ENCODE measurements around the gene NR5A2.
A peak's percentile ranks its signal among the peaks of the same experiment; 100 is the strongest.

Gene NR5A2

GRCh38 chr1:200075522-200075921 lies 48.0 kb downstream of the NR5A2 start:
- DNase-seq = no peak

DNA sequence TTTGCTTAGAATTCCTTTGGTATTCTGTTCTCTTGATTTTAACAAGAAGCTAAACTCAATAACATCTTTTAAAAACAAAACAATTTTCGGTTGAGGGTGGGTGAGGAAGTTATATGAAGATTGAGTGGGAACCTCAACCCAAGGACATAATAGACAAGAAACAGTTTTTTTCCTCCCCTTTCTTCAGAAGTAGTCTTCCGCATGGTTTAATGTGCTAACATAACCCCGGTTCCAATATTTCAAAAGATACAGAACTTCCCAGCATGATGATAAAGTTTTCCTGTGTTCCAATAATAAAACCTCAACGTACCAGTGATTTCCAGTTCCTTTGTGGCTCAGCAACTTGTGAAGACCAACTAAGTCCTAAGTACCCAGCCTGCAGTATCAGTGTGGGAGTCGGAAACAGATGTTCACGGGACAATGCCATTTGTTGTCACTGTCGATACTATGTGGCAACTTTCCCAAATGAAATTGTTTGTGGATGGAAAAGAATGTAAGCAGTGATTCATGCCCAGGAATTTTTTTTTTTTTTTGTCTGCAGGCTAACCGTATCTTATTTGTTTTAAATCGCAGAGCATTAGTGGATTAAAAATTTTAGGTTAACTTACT lies 48.5 kb downstream of the NR5A2 start:
- DNase-seq = no peak

DNA sequence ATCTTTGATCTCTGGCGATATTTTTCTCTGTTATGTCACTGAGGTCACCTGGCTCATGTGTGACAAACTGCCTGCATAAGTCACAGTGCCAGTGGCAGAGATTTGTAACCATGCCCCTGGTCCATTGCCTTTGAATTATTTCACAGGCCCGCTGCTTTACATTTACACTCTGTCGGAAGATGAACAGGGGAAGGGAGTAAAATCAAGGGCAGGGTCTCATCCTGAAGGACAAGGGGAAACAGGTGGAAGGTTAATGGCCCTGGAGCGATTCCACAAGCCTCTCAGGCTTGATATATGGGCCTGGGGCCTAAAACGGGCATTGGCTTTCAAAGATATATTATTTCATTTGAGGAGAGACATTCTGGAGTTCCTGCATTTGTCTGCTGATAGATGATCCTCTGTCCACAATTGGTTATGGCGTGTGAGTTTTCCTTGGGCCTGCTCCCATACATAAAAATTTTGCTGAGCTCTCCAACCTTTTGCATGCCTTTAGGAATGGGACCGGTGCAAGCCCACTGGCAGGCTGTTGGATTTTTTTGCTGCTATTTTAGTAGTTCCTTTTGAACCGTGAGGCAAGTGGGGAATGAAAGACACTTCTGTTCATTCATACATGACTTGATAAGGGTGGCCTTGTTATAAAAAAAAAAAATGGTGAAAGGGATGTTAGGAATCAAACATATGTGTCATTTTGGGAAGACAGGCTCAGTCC lies 51.9 kb downstream of the NR5A2 start:
- DNase-seq = no peak

DNA sequence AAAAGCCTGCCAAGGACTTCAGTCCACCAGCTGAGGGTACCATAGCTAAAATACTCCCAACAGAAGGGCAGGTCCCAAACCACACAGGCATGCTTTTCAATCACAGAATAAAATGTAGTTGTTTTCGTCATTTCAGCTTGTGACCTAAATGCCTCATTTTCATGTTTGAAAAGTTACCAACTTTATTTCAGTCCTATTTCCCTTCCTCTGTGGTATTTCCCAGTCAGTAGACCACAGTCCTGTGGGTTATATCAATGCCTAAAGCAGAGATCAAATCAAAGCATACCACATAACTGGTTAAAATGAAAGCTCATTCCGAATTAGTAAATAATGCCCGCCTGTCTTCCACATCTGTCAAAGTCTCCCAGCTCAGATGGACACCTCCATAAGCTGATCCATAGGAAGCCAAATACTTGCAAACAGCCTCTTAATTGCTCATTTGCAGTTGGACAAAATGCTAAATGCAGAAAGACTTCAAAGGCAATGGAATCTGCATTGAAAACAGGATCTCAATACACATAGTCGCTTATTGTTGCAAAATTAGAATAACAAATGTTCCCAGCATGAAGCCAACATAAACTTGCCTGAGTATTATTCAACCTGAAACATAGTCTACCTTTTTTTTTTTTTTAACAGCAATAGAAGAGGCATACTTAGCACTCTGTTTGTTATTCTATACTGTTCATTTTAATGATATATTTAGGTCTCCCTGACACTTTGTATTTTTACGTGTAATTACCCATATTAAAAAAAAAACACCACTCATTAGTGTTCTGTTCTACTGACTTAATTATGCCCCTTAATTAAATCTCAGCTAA lies 53.9 kb downstream of the NR5A2 start:
- no peak for DNase-seq

GRCh38 chr1:200081969-200082245 lies 54.4 kb downstream of the NR5A2 start:
- no peak for DNase-seq

DNA sequence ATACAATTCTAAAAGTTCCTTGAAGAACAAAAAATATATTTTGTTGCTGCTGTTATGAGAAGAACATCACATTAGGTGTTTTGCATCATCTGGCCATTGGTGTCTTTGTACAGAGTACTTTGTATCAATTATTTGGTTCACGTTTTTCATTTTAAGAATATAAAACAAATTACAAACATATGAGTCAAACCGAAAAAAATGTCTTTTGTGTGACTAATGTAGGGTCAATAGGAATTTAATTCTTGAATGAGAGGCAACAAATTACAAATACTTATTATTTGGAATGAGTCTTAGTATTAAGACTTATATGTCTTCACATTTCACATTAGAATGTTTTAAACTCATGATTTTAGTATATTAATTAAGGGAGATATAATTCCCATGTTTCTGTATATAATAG lies 54.8 kb downstream of the NR5A2 start:
- no peak for DNase-seq

- no peak for DNase-seq
Observed at GRCh38 chr1:200090252-200091159, 63.0 kb downstream of the NR5A2 start.

DNA sequence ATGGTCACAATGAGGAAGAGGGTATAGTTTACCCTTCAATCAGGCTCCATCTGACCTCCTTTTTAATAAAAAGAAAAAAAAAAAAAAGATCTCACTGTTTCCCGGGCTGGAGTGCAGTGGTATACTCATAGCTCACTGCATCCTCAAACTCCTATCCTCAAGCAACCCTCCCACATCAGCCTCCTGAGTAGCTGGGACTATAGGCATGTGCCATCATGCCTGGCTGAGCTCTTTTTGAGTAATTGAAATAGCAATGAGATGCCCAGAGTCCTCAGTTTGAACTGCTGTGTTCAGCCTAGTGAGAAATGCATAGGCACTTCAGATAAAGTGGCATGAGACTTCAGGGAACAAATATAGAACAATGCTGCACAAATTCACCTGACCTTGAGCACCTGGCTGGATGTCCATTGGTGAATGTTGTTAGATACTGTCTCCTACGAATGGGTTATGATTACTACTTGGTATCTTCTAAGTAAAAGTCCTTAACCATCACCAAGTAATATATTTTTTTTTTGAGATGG lies 67.6 kb downstream of the NR5A2 start:
- DNase-seq = no peak

GRCh38 chr1:200096774-200097173 lies 69.3 kb downstream of the NR5A2 start:
- no peak for DNase-seq

- no peak for DNase-seq
Observed at GRCh38 chr1:200099040-200099439, 71.5 kb downstream of the NR5A2 start.

DNA sequence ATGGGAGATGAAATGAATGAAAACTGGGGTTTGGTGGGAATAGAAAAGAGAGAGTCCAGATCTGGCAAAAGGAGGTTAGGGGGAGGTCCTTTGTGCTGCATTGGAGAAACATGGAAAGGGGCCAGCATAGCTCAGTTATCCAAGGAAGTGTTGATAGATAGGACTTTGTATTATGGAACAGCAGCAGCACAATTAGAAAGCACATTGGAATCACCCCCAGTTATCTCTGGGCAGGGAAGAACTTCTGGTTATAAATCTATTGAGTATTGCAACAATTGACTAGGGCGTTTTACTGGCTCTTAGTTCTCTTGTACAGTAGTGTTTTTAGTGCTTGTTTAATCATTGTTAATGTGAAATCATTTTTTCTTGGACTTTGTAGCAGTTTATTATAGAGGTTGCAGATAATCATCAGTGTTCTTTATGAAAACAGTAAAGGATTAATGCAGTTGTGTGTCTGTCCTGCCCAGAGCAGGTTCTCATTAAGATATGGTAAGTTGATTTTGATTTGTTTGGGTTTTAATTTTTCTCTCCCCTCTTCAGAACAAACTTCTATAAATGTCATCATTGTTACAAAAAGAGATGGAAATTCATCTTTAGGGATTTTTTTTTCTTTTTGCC lies 76.6 kb downstream of the NR5A2 start:
- no peak for DNase-seq

GRCh38 chr1:200107004-200107470 lies 79.5 kb downstream of the NR5A2 start:
- DNase-seq = no peak

DNA sequence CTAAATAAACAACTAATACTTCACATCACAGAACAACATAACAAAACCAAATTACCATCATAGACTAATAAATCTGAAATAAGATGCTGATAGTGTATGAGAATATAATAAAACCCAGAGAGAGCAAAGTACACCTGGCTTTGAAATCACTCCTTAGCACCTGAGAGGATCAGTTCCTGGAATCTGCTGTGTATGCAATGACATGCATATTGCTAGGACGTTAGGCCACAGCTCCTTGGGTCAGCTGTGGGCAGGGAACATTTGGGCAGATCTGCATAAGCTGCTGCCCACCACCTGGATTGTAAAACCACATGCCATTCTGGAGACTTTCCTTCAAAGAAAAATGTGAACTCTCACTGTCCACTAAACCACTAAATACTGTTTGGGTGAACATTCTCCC lies 81.1 kb downstream of the NR5A2 start:
- no peak for DNase-seq

GRCh38 chr1:200112290-200112689 lies 84.8 kb downstream of the NR5A2 start:
- no peak for DNase-seq

DNA sequence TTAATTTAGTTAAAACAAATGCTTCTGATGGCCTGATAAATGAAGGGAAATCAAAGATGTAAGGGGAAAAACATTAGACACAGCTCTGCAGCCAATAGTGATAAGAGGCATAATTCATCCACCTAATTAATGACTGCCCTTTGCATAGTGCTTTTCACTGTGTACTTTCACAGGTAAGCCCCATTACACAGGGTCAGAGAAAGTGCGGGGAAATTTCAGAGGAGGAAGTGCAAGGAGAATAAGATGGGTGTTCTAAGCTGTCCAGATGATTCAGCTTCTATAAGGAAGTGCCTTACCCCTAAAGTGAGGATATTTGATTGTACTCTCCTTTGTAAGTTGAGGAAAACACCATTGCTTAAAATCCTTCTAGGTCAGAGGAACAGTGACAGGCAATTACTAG lies 88.0 kb downstream of the NR5A2 start:
- DNase-seq = no peak

DNA sequence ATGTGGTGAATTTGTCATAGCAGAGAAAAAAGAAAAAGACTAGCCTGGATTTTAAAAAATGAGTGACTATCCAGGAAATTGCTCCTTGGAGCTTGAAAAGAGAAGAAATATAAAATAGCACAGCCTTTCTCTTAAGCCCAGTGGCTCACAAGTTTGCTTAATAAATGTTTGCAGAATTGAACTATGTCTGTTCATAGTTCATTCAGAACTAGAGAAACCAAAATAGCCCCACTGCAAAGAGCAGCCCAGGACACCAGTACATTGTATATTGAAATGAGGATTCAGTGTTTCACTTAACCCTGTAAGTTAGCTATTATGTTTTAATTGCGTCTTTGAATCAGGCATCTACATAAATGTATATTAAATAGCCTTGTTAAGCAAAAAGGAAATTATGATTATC lies 88.8 kb downstream of the NR5A2 start:
- no peak for DNase-seq

- DNase-seq = peak; percentile 38 to 54
Observed at GRCh38 chr1:200118779-200119505, 91.4 kb downstream of the NR5A2 start.

DNA sequence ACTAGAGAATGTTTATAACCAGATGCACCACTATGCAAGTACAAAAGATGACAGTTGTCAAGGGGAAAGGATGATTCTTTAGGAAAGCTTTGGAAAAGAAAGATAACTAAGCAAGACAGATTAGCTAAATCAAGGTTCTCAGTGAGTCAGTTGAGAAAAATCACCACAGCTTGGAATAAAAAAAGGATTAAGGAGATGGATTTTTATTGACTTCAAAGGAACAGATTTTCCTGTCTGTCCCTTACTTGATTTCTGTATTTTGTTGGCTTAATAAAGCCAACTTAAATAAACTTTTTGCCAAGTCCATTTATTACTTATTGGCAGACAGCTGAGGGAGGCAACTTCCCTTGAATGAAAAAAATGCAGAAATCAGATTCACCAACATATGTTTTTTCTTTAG lies 93.9 kb downstream of the NR5A2 start:
- DNase-seq = no peak

- DNase-seq = no peak
Observed at GRCh38 chr1:200124309-200124708, 96.8 kb downstream of the NR5A2 start.

DNA sequence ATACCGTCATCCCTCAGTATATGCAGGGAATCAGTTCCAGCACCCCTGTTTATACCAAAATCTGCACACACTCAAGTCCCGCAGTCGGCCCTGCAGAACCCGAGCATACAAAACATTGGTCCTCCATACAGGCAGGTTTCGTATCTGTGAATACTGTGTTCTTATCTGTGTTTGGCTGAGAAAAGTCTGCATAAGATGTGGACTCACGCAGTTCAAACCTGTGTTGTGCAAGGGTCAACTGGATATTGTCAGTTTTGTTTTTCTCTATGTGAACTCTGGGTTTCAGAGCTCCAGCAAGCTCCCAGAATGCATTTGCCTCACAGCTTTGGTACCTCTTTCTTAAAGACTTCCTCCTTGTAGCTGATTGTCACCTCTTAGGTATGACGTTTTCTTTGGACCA lies 100.6 kb downstream of the NR5A2 start:
- no peak for DNase-seq

Measured in NCI-H187 (cell line).